Stimulated activated naive CD4-positive, alpha-beta T cell treated with Interleukin-2 at 50 U/mL for 16 hours (primary cell): ENCODE results near the gene SPRED2.

Source experiments
- DNase-seq: peaks from one replicate; lab custom pipeline; 2025; lab: John Stamatoyannopoulos, UW

SPRED2 gene

GRCh38 chr2:65438137-65438899 lies 5.9 kb upstream of the SPRED2 start:
- DNase-seq, result no peak

GRCh38 chr2:65437392-65438135 lies 5.2 kb upstream of the SPRED2 start:
- no peak for DNase-seq

- peak; percentile 51 for DNase-seq
Measured at GRCh38 chr2:65436824-65437221, 4.4 kb upstream of the SPRED2 start.

GRCh38 chr2:65436169-65436823 lies 3.9 kb upstream of the SPRED2 start:
- peak; percentile 28 for DNase-seq

GRCh38 chr2:65435625-65436168 lies 3.3 kb upstream of the SPRED2 start:
- peak; percentile 39 for DNase-seq

GRCh38 chr2:65434592-65435241 lies 2.3 kb upstream of the SPRED2 start:
- DNase-seq, result no peak

GRCh38 chr2:65431421-65432226 lies 775 bp downstream of the SPRED2 start:
- DNase-seq, result peak; percentile 31

- peak; percentile 54 for DNase-seq
Measured at GRCh38 chr2:65430603-65431420, 1.6 kb downstream of the SPRED2 start.

GRCh38 chr2:65429786-65430602 lies 2.4 kb downstream of the SPRED2 start:
- no peak for DNase-seq

- no peak for DNase-seq
Measured at GRCh38 chr2:65427532-65427931, 4.9 kb downstream of the SPRED2 start.

GRCh38 chr2:65425276-65425675 lies 7.1 kb downstream of the SPRED2 start:
- no peak for DNase-seq

GRCh38 chr2:65424391-65424790 lies 8.0 kb downstream of the SPRED2 start:
- DNase-seq, result no peak

- no peak for DNase-seq
Measured at GRCh38 chr2:65421432-65421748, 11.0 kb downstream of the SPRED2 start.

- DNase-seq, result no peak
Measured at GRCh38 chr2:65420712-65421431, 11.5 kb downstream of the SPRED2 start.

- DNase-seq, result no peak
Measured at GRCh38 chr2:65417509-65418085, 14.8 kb downstream of the SPRED2 start.

GRCh38 chr2:65416945-65417344 lies 15.5 kb downstream of the SPRED2 start:
- no peak for DNase-seq

- no peak for DNase-seq
Measured at GRCh38 chr2:65416321-65416720, 16.1 kb downstream of the SPRED2 start.

- no peak for DNase-seq
Measured at GRCh38 chr2:65415091-65415490, 17.3 kb downstream of the SPRED2 start.

GRCh38 chr2:65413610-65414009 lies 18.8 kb downstream of the SPRED2 start:
- no peak for DNase-seq
